HFF-Myc (cell line): ENCODE results near the gene DNAAF5.

Experiments used
- DNase-seq: peaks from one replicate; pipeline ENCODE4 v3.0.0-alpha.2; 2011; ENCODE audit warnings: low read depth; ENCODE audit errors: extremely low read depth
- H3K4me3 ChIP-seq: replicated peaks from 2 replicates; pipeline ENCODE4 v1.5.1; 2011; ENCODE audit warnings: low read depth, mild to moderate bottlenecking, control low read depth, low read length
- TF ChIP-seq, protein P1 (sequence below): IDR thresholded peaks from 2 replicates; pipeline ENCODE4 v1.5.1; 2012; ENCODE audit warnings: mild to moderate bottlenecking, low read depth, low read length, control low read depth; ENCODE audit errors: missing control alignments

Gene DNAAF5

DNA sequence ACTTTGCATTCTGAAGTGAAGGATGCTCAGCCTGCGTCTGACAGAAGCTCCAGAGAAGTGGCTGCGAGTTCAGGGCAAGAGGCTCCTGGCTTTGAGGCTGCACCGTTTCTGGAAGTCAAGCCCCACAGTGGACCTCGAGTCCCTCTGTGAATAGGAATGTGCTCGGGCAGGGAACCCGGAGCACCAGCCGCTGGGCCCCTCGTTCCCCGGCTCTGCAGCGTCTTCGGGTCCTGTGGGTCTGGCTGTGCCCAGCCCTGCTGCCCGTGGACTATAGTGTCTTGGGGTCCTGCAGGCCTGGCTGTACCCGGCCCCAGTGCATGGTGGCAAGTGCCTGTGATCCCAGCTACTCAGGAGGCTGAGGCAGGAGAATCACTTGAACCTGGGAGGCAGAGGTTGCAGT lies 45.9 kb downstream of the DNAAF5 start:
- TF ChIP-seq, protein P1, sequence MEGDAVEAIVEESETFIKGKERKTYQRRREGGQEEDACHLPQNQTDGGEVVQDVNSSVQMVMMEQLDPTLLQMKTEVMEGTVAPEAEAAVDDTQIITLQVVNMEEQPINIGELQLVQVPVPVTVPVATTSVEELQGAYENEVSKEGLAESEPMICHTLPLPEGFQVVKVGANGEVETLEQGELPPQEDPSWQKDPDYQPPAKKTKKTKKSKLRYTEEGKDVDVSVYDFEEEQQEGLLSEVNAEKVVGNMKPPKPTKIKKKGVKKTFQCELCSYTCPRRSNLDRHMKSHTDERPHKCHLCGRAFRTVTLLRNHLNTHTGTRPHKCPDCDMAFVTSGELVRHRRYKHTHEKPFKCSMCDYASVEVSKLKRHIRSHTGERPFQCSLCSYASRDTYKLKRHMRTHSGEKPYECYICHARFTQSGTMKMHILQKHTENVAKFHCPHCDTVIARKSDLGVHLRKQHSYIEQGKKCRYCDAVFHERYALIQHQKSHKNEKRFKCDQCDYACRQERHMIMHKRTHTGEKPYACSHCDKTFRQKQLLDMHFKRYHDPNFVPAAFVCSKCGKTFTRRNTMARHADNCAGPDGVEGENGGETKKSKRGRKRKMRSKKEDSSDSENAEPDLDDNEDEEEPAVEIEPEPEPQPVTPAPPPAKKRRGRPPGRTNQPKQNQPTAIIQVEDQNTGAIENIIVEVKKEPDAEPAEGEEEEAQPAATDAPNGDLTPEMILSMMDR, result no peak
- no peak overlapping the region for H3K4me3 ChIP-seq
- no peak for DNase-seq

- no peak for DNase-seq
- TF ChIP-seq, protein P1, result no peak
- H3K4me3 ChIP-seq, result no peak overlapping the region
Observed at GRCh38 chr7:772861-773621, 46.5 kb downstream of the DNAAF5 start.

DNA sequence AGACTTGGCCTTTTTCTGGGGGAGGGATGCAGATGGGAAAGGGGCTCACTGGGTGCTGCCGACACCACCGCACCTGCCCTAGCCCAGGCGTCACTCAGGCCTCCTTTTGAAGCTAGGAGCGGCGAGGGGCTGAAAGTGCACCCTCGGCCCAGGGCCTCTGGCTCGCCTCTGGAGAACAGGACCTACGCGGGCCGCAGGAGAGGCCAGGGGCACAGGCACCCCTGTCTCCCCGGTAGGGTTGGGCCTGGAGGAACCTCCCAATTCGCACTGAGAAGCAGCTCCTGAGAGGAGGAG lies 47.1 kb downstream of the DNAAF5 start:
- TF ChIP-seq, protein P1, result no peak
- H3K4me3 ChIP-seq, result no peak overlapping the region
- no peak for DNase-seq

DNA sequence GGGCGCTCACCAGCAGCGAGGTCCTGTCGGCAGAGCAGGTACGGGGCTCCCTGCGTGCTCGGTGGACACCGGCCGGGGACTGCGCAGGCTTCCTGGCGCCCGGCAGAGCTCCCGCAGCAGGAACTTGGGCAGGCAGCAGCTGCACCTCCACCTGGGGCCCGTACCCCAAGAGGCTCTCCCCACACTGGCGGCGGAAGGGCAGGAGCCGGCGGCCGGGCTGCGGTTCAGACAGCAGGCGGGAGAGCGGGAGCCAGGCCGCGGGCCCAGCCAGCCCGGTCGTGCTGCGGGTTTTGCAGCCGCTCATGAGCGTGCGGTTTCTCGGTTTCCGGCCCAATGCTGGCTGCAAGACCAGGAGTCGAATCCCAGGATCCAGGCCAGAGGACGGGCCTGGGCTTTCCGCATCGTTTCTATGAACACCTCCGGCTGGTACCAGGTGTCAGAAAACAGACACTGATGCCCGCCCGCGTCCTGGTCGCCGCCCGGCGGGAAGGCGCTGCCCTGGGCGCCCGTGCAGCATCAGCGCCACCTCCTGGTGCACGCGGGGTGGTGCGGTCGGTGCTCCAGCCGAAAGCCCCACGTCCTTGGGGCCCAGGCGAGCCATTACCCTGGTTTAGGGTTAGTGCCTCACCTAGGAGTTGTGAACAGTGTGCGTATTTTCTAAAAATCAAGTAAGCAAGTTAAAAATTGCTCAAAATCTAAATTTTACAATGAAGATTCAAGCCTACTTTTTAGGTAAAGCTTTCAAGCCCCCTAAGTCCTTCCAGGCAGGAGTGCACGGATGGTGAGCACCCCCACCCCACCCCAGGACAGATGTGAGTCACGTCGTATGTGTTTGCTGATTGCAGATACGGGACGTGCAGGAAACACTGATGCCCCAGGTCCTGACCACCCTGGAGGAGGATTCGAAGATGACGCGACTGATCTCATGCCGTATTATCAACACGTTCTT lies 47.9 kb downstream of the DNAAF5 start:
- H3K4me3 ChIP-seq, result no peak overlapping the region
- no peak for DNase-seq
- TF ChIP-seq, protein P1, result peak; percentile 87

DNA sequence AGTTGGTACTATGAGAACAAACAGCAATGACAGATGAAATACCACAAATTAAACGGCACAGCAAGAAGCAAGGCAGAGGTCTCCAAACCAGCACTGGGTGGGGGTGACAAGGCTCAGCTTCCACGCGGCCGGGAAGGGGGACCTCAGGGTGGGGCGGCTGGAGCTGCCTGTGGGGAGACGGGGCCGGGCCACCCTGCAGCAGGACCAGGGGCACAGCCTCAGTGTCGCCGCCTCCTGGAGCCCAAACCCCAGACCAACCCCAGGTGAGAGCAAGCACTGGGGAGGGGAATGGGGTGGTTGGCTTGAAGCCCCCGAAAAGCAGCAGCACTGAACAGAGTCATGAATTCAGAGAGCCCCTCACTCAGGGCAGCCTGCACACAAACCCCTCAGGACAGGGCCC lies 49.9 kb downstream of the DNAAF5 start:
- H3K4me3 ChIP-seq, result no peak overlapping the region
- DNase-seq, result no peak
- TF ChIP-seq, protein P1, result no peak

- no peak overlapping the region for H3K4me3 ChIP-seq
- TF ChIP-seq, protein P1, result no peak
- no peak for DNase-seq
Observed at GRCh38 chr7:776992-777727, 50.7 kb downstream of the DNAAF5 start.
